ENCODE data around the gene ATRX.

DNA sequence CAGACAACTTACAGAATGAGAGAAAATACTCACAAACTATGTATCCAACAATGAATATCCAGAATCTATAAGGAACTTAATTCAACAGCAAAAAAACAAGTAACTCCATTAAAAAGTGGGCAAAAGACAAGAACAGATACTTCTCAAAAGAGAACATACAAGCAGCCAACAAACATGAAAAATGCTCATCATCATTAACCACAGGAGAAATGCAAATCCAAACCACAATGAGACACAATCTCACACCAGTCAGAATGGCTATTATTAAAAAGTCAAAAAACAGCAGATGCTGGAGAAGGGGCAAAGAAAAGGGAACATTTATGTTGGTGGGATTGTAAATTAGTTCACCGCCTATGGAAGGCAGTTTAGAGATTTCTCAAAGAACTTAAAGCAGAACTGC is 188.5 kb downstream of the ATRX start:
- TF ChIP-seq, protein P1, sequence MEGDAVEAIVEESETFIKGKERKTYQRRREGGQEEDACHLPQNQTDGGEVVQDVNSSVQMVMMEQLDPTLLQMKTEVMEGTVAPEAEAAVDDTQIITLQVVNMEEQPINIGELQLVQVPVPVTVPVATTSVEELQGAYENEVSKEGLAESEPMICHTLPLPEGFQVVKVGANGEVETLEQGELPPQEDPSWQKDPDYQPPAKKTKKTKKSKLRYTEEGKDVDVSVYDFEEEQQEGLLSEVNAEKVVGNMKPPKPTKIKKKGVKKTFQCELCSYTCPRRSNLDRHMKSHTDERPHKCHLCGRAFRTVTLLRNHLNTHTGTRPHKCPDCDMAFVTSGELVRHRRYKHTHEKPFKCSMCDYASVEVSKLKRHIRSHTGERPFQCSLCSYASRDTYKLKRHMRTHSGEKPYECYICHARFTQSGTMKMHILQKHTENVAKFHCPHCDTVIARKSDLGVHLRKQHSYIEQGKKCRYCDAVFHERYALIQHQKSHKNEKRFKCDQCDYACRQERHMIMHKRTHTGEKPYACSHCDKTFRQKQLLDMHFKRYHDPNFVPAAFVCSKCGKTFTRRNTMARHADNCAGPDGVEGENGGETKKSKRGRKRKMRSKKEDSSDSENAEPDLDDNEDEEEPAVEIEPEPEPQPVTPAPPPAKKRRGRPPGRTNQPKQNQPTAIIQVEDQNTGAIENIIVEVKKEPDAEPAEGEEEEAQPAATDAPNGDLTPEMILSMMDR (IDR thresholded peaks at IDR 0.05; ENCODE audit: poor library complexity): no peak
- TF ChIP-seq EZH2 (IDR thresholded peaks at IDR 0.05; ENCODE audit: borderline replicate concordance) (no peak), EZH2phosphoT487 (IDR thresholded peaks at IDR 0.05; ENCODE audit: low read depth, severe bottlenecking, unreplicated experiment) (no peak)

Data from hepatocyte (in vitro differentiated cells).